Chondrocyte (in vitro differentiated cells): Measurements from ENCODE around the gene PHRF1. TPM values are rescaled to one million over a fixed set of nuclear protein-coding genes. Genes with fewer than 3 reads are reported as not detected.
A peak's percentile ranks its signal among the peaks of the same experiment; 100 is the strongest.

Experiments
- DNase-seq: peaks from one replicate; pipeline ENCODE4 v3.0.0; 2021; ENCODE audit warnings: mixed read lengths, low spot score
- H3K27ac Mint-ChIP-seq: one replicate; pipeline ENCODE4 v1.8.0; 2021; ENCODE audit warnings: mild to moderate bottlenecking, moderate library complexity, mixed read lengths; ENCODE audit not compliant: unreplicated experiment
- H3K27me3 Mint-ChIP-seq: 2 replicates; pipeline ENCODE4 v1.8.0; 2021; ENCODE audit warnings: low read depth, mixed read lengths
- H3K36me3 Mint-ChIP-seq: 2 replicates; pipeline ENCODE4 v1.8.0; 2021; ENCODE audit warnings: low read depth, mixed read lengths
- H3K4me1 Mint-ChIP-seq: 2 replicates; pipeline ENCODE4 v1.8.0; 2021; ENCODE audit warnings: low read depth, mild to moderate bottlenecking, mixed read lengths
- H3K4me3 Mint-ChIP-seq: one replicate; pipeline ENCODE4 v1.8.0; 2021; ENCODE audit warnings: mild to moderate bottlenecking, moderate library complexity, mixed read lengths; ENCODE audit not compliant: unreplicated experiment
- H3K9me3 Mint-ChIP-seq: 2 replicates; pipeline ENCODE4 v1.8.0; 2021; ENCODE audit warnings: low read depth, mixed read lengths
- CTCF ChIP-seq: fragments of 200-600 bp; sonication (generic); IDR thresholded peaks from 2 replicates; pipeline ENCODE4 v1.5.0; 2021; ENCODE audit warnings: antibody characterized with exemption, mild to moderate bottlenecking, moderate library complexity
- total RNA-seq: library from RNA; stranded (reverse); gene quantifications from 3 replicates; pipeline ENCODE4 v1.2.1, GENCODE V29; 2021

The PHRF1 gene
- total RNA-seq, 1 donor from 2014 or later = 25.9 TPM

GRCh38 chr11:626475-627307 is 50.4 kb downstream of the PHRF1 start, which contains the start of gene SCT:
Gene SCT (minus strand): TSS chr11:627181. CDS start chr11:627143, 38 bp downstream.
- H3K4me1 Mint-ChIP-seq = peaks cover 29% of the 10 kb centered on the region
- H3K9me3 Mint-ChIP-seq = no peaks in the 10 kb centered on the region
- H3K27ac Mint-ChIP-seq = peak within 1 kb of the TSS; percentile 98
- no peaks in the 10 kb centered on the region for H3K36me3 Mint-ChIP-seq
- TF ChIP-seq CTCF = no peak
- no peak within 1 kb of the TSS for H3K4me3 Mint-ChIP-seq
- no peak for DNase-seq
- no peaks in the 10 kb centered on the region for H3K27me3 Mint-ChIP-seq

DNA sequence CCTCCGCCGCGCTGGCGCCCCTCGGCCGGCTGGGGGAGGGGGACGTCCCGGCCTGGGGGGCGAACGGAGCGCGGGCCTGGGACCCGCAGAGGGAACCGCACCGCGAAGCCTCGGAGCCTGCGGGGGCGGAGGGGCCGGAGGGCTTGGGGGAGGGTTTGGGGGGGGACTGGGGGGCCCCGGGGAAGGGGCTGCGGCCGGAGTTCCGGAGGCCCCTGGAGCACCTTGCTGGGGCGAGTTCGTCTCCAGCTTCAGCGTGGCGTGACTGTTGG is 51.0 kb downstream of the PHRF1 start:
- H3K9me3 Mint-ChIP-seq = no peaks in the 10 kb centered on the region
- H3K27me3 Mint-ChIP-seq = no peaks in the 10 kb centered on the region
- TF ChIP-seq CTCF = no peak
- no peak overlapping the region for H3K4me3 Mint-ChIP-seq
- no peak for DNase-seq
- H3K27ac Mint-ChIP-seq = no peak overlapping the region
- no peaks in the 10 kb centered on the region for H3K36me3 Mint-ChIP-seq
- H3K4me1 Mint-ChIP-seq = peaks cover 29% of the 10 kb centered on the region

GRCh38 chr11:628056-628455 is 51.8 kb downstream of the PHRF1 start:
- peaks cover 29% of the 10 kb centered on the region for H3K4me1 Mint-ChIP-seq
- H3K9me3 Mint-ChIP-seq = no peaks in the 10 kb centered on the region
- no peak for TF ChIP-seq CTCF
- peak overlapping the region; percentile 33 for H3K4me3 Mint-ChIP-seq
- no peak for DNase-seq
- H3K27ac Mint-ChIP-seq = peak overlapping the region; percentile 98
- no peaks in the 10 kb centered on the region for H3K27me3 Mint-ChIP-seq
- H3K36me3 Mint-ChIP-seq = no peaks in the 10 kb centered on the region

DNA sequence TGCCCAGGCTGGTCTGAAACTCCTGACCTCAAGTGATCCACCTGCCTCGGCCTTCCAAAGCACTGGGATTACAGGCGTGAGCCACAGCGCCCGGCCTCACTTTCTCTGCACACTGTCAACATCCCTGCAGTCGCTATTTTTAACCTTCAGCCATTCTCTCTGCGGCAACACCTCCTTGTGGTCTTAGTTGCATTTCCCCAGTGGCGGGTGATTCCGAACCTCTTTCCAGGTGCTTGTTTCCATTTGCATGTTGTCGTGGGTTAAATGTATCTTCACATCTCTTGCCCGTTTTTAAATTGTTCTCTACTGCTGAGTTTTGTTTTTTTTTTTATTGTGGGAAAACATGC is 52.9 kb downstream of the PHRF1 start:
- H3K9me3 Mint-ChIP-seq = no peaks in the 10 kb centered on the region
- TF ChIP-seq CTCF = peak; percentile 52
- peak overlapping the region; percentile 98 for H3K27ac Mint-ChIP-seq
- H3K4me3 Mint-ChIP-seq = peak overlapping the region; percentile 50
- no peaks in the 10 kb centered on the region for H3K27me3 Mint-ChIP-seq
- peaks cover 21% of the 10 kb centered on the region for H3K4me1 Mint-ChIP-seq
- DNase-seq = no peak
- no peaks in the 10 kb centered on the region for H3K36me3 Mint-ChIP-seq

GRCh38 chr11:630871-631270 is 54.6 kb downstream of the PHRF1 start:
- TF ChIP-seq CTCF = no peak
- H3K27me3 Mint-ChIP-seq = no peaks in the 10 kb centered on the region
- H3K4me1 Mint-ChIP-seq = peaks cover 21% of the 10 kb centered on the region
- no peak overlapping the region for H3K4me3 Mint-ChIP-seq
- DNase-seq = no peak
- no peak overlapping the region for H3K27ac Mint-ChIP-seq
- H3K36me3 Mint-ChIP-seq = no peaks in the 10 kb centered on the region
- no peaks in the 10 kb centered on the region for H3K9me3 Mint-ChIP-seq
